ENCODE measurements around the gene MORF4L1. TPM values are rescaled to one million over a fixed set of nuclear protein-coding genes. Genes with fewer than 3 reads are reported as not detected.
"Not testable (repeated sequence)": the region's sequence is repeated elsewhere in the genome, so short reads cannot be mapped to it uniquely, and the experiment has no call there.

MORF4L1 gene
- total RNA-seq, 4 donors from 2014 or later = 371 to 476 (median 392) TPM

DNA sequence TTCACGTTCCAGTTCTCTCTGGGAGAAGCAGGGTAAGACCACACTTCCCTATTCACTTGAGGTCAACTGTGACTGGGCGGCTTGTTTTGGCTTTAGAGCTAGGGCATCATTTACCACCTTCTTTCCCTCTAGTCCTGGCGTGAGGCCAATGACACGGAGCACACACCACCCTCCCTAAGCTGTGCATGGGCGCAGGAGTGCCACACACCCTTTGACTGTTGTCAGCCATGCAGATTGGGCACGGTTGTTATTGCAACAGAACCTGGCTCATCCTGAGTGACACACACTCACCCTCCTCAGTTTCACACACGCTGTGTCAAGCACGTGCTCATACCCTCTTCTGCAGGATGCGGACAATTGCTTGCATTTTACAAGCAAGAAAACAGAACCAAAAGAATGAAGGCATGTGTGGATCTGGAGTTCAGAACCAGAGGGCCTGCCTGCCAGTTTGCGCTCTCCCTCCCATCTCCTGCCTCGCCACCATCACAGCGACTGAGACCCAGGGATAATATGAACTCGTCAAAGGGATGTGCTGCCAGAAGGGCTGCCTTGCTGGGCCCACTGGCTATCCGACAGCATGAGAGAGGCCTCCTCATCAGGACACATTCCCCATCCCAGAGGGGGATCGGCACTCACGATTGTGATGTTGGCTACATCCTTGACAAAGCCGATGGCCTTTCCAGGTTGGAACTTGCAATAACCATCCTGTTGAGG lies 54.5 kb downstream of the MORF4L1 start:
- Histone ChIP-seq H3K27ac (replicated peaks in 1 of 4) (no peak overlapping the region), H3K4me3 (no peak overlapping the region), H3K36me3 (peaks cover 17 to 84% (median 68%) of the 10 kb centered on the region in 4 donors), H3K27me3 (no peaks in the 10 kb centered on the region), H3K4me1 (peaks cover 0 to 15% (median 13%) of the 10 kb centered on the region in 4 donors), H3K9me3 (no peaks in the 10 kb centered on the region)
- intact Hi-C loops (cut with DNase I) = no loop called here
- DNase-seq (ENCODE audit: extremely low spot score) = no peak
- TF ChIP-seq EP300 (IDR thresholded peaks at IDR 0.05) = no peak
- TF ChIP-seq POLR2AphosphoS5 (IDR thresholded peaks at IDR 0.05) = peak in 1 of 2 donors; percentile 23
- 72% methylated on average over 16 of the region's 17 CpGs for WGBS

DNA sequence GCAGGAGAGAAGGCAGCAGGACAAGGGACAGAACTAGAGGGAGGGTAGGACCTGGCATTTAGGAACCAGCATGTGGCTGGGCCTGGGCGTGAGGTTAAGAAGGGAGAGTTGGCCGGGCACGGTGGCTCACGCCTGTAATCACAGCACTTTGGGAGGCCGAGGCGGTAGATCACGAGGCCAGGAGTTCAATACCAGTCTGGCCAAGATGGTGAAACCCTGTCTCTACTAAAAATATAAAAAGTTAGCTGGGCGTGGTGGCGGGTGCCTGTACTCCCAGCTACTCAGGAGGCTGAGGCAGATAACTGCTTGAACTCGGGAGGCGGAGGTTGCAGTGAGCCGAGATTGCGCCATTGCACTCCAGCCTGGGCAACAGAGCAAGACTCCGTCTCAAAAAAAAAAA lies 55.5 kb downstream of the MORF4L1 start:
- H3K9me3 ChIP-seq; H3K27me3 ChIP-seq; H3K4me3 ChIP-seq; intact Hi-C loops (cut with DNase I); DNase-seq (ENCODE audit: extremely low spot score); H3K27ac ChIP-seq (replicated peaks in 1 of 4): not testable (repeated sequence)
- Histone ChIP-seq H3K36me3 (peaks cover 10 to 78% (median 58%) of the 10 kb centered on the region in 4 donors), H3K4me1 (peaks cover 0 to 21% (median 14%) of the 10 kb centered on the region in 4 donors)
- 94% methylated on average over 14 of the region's 14 CpGs for WGBS

DNA sequence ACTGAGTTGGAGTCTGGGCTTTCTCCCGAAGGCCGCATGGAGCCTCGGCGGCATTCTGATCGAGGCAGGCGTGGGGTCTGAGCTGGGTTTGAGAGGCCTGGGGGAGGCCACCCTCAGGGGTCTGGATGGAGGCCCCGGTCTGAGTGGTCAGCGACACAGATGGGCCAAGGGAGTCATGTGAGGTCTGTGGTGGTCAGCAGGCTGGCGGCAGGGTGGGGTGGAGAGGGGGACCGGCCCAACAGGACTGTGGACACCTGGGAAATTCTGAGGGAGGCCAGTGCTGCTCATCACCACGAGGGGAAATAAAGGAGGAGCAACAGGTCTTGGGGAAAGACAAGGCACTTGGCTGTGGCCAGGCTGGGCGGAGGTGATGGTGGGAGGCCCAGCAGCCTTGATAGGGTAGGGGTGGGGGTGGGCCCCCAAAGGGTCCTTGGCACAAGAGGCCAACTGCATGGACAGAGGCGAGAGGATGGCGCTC lies 56.0 kb downstream of the MORF4L1 start:
- Histone ChIP-seq H3K4me3 (no peak overlapping the region), H3K4me1 (peaks cover 3 to 25% (median 18%) of the 10 kb centered on the region in 4 donors), H3K9me3 (no peaks in the 10 kb centered on the region), H3K36me3 (peaks cover 10 to 78% (median 54%) of the 10 kb centered on the region in 4 donors), H3K27ac (replicated peaks in 1 of 4) (no peak overlapping the region), H3K27me3 (no peaks in the 10 kb centered on the region)
- no peak for DNase-seq (ENCODE audit: extremely low spot score)
- WGBS = 89% methylated on average over 14 of the region's 14 CpGs
- intact Hi-C loops (cut with DNase I) = no loop called here
- TF ChIP-seq POLR2AphosphoS5 (IDR thresholded peaks at IDR 0.05) (no peak), EP300 (IDR thresholded peaks at IDR 0.05) (no peak), POLR2A (IDR thresholded peaks at IDR 0.05; ENCODE audit: low read depth) (no peak)
- TF ChIP-seq, protein P1, sequence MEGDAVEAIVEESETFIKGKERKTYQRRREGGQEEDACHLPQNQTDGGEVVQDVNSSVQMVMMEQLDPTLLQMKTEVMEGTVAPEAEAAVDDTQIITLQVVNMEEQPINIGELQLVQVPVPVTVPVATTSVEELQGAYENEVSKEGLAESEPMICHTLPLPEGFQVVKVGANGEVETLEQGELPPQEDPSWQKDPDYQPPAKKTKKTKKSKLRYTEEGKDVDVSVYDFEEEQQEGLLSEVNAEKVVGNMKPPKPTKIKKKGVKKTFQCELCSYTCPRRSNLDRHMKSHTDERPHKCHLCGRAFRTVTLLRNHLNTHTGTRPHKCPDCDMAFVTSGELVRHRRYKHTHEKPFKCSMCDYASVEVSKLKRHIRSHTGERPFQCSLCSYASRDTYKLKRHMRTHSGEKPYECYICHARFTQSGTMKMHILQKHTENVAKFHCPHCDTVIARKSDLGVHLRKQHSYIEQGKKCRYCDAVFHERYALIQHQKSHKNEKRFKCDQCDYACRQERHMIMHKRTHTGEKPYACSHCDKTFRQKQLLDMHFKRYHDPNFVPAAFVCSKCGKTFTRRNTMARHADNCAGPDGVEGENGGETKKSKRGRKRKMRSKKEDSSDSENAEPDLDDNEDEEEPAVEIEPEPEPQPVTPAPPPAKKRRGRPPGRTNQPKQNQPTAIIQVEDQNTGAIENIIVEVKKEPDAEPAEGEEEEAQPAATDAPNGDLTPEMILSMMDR (IDR thresholded peaks at IDR 0.05) = no peak

DNA sequence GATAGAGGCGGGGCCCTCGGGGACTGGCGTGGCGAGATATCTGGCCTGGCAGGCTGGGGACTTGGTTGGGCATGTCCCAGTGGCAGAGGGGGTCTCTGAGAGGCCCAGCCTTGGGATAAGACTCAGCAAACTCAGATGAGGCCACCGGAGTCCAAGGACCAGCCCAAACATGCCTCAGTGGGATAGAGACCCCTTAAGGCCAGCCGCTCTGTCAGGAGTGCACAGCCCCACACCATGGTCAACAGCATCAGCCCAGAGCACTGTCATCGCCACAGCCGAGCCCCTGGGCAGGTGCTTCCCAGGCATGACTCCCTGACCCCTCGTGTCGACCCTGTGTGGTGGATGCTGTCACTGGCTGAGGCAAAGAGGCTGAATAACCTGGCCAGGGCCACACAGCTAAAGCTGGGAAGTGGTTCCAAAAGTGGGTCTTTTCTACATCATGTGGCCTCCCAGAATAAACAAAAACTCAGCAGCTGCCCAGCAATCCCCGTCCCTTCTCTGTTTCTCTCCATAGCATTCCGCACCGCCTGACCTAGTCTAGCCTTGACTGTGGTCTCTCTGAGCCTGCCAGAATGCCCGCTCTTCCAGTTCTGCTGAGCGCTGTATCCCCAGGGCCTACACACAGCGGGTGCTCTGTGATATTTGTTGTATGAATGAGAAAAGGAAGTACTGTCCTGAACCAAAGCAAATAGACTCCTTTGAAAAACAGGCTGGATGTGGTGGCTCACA lies 57.0 kb downstream of the MORF4L1 start:
- H3K4me3 ChIP-seq = no peak overlapping the region
- peaks cover 14 to 36% (median 29%) of the 10 kb centered on the region in 4 donors for H3K4me1 ChIP-seq
- H3K27me3 ChIP-seq = no peaks in the 10 kb centered on the region
- no peak overlapping the region for H3K27ac ChIP-seq (replicated peaks in 1 of 4)
- 94% methylated on average over 15 of the region's 16 CpGs for WGBS
- H3K9me3 ChIP-seq = no peaks in the 10 kb centered on the region
- TF ChIP-seq POLR2AphosphoS5 (IDR thresholded peaks at IDR 0.05) (no peak), EP300 (IDR thresholded peaks at IDR 0.05) (no peak), POLR2A (IDR thresholded peaks at IDR 0.05; ENCODE audit: low read depth) (no peak)
- TF ChIP-seq, protein P1 (IDR thresholded peaks at IDR 0.05) = no peak
- no peak for DNase-seq (ENCODE audit: extremely low spot score)
- intact Hi-C loops (cut with DNase I) = no loop called here
- peaks cover 10 to 72% (median 46%) of the 10 kb centered on the region in 4 donors for H3K36me3 ChIP-seq

DNA sequence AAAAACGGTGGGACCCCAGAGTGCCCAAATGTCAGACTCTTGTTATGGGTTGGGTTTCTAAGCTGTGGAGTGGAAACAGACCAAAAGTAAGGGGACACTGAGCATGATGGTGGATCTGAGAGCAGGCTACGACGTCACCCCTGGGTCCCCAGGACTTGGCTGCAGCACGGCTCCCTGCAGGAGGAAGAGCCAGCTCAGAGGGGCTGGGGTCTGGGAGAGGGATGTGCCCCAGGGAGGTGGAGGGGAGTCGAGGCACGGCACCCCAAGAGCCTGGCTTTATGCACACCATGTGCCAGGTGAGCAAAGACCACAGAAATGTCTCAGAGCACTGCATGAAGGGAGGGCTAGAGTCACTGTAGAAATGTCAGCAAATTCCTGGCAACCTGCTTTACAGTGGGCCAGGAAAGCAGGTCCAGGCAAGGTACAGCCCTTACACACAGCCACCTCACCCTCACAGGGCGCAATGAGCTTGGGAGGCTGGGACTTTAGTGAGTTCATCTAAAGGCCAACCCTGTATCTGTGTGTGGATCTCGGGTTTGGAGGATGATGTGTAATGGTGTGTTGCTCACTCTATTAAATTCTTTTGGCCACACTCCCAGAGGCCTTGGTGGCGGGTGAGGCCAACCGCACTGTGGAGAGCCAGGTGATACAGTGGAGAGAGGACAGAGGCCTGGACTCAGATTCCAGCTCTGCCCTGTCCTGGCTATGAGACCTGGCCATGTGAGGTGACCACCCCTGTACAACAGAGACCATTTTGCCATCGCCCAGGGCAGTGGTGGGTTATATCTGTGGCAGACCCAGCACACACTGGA lies 58.1 kb downstream of the MORF4L1 start:
- Histone ChIP-seq H3K27ac (replicated peaks in 1 of 4) (peak overlapping the region in 1 of 4 donors; percentile 58), H3K4me1 (peaks cover 18 to 36% (median 31%) of the 10 kb centered on the region in 4 donors), H3K27me3 (no peaks in the 10 kb centered on the region), H3K36me3 (peaks cover 3 to 67% (median 38%) of the 10 kb centered on the region in 4 donors), H3K4me3 (no peak overlapping the region), H3K9me3 (no peaks in the 10 kb centered on the region)
- DNase-seq (ENCODE audit: extremely low spot score) = no peak
- 61% methylated on average over 9 of the region's 11 CpGs for WGBS
- TF ChIP-seq POLR2AphosphoS5 (IDR thresholded peaks at IDR 0.05) (no peak), POLR2A (IDR thresholded peaks at IDR 0.05; ENCODE audit: low read depth) (no peak), EP300 (IDR thresholded peaks at IDR 0.05) (no peak)
- TF ChIP-seq, protein P1 (IDR thresholded peaks at IDR 0.05) = no peak
- intact Hi-C loops (cut with DNase I) = no loop called here
